GM10847 (cell line): ENCODE measurements around the gene SERPINB5.

Experiments used
- POLR2A ChIP-seq: IDR thresholded peaks from 2 replicates; pipeline ENCODE4 v1.6.1; 2011; ENCODE audit not compliant: insufficient read length; ENCODE audit errors: extremely low read depth

The SERPINB5 gene

GRCh38 chr18:63514326-63514725 is 37.6 kb downstream of the SERPINB5 start:
- no peak for TF ChIP-seq POLR2A

GRCh38 chr18:63514888-63515678 is 38.3 kb downstream of the SERPINB5 start:
- TF ChIP-seq POLR2A, result no peak

GRCh38 chr18:63515801-63516200 is 39.0 kb downstream of the SERPINB5 start:
- no peak for TF ChIP-seq POLR2A

- TF ChIP-seq POLR2A, result no peak
Measured at GRCh38 chr18:63518178-63519012, 41.6 kb downstream of the SERPINB5 start.

GRCh38 chr18:63520053-63520685 is 43.4 kb downstream of the SERPINB5 start:
- TF ChIP-seq POLR2A, result no peak

GRCh38 chr18:63523660-63524059 is 46.9 kb downstream of the SERPINB5 start:
- no peak for TF ChIP-seq POLR2A

GRCh38 chr18:63527251-63527650 is 50.5 kb downstream of the SERPINB5 start:
- no peak for TF ChIP-seq POLR2A

GRCh38 chr18:63528863-63529492 is 52.2 kb downstream of the SERPINB5 start:
- TF ChIP-seq POLR2A, result no peak

GRCh38 chr18:63532471-63532870 is 55.7 kb downstream of the SERPINB5 start:
- TF ChIP-seq POLR2A, result no peak

- TF ChIP-seq POLR2A, result no peak
Measured at GRCh38 chr18:63534615-63535014, 57.9 kb downstream of the SERPINB5 start.

GRCh38 chr18:63539904-63540510 is 63.2 kb downstream of the SERPINB5 start:
- no peak for TF ChIP-seq POLR2A

- no peak for TF ChIP-seq POLR2A
Measured at GRCh38 chr18:63542069-63542468, 65.3 kb downstream of the SERPINB5 start, which contains the start of gene SERPINB12. SERPINB12 (plus strand) TSS chr18:63542369; CDS start chr18:63556160, 13,791 bp downstream.

- no peak for TF ChIP-seq POLR2A
Measured at GRCh38 chr18:63544017-63544416, 67.3 kb downstream of the SERPINB5 start.

- TF ChIP-seq POLR2A, result no peak
Measured at GRCh38 chr18:63545000-63545399, 68.2 kb downstream of the SERPINB5 start.

GRCh38 chr18:63550068-63550467 is 73.3 kb downstream of the SERPINB5 start:
- TF ChIP-seq POLR2A, result no peak
